ENCODE data around the gene FTHL17. TPM values are rescaled to one million over a fixed set of nuclear protein-coding genes. Genes with fewer than 3 reads are reported as not detected.

The FTHL17 gene
- not detected for total RNA-seq
- long read RNA-seq, result 0 reads

DNA sequence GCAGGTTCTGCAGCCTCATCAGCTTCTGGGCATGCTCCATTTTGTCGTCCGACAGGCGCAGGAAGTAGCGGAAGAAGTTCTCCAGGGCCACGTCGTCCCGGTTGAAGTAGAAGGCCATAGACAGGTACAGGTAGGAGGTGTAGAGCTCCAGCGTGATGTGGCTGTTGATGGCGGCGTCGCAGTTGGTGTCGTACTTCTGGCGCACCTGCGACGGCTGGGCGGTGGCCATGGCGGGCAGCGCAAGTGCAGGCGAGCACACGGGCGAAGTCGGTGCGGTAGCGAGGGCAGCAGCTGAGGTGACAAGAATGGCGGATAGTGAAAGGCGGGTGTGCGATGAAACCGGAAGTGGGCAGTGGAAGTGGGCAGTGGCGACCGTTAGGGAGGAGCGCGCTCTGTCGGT lies at the start of gene FTHL17:
TSS of gene FTHL17 (minus strand) at position 317 of the 400 bp plus-strand sequence. CDS start at position 229, 88 bp downstream.
- ATAC-seq (no peak), DNase-seq (no peak)
- intact Hi-C loops (cut with DNase I, micrococcal nuclease), result no loop called here

DNA sequence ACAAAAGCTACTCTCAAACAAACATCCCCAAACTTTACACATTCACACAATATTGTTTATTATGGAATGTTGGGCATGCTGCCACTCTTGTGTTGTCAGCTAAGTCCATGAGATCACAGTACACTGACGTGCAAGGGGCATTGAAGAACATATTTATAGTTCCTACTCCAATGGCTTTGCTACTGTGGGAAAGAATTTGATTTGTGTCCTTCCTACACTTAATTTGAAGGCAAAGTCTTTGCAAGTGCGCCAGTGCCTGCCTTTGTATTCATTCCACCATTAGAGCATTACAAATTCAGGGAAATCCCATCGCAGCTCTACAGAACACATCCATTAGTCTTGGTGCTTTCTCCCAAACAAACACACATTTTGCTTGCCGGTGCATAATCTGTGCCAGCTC lies 45.4 kb upstream of the FTHL17 start:
- DNase-seq, result no peak
- no peak for ATAC-seq
- intact Hi-C loops (cut with DNase I, micrococcal nuclease), result no loop called here

GRCh38 chrX:31115398-31115797 lies 43.6 kb upstream of the FTHL17 start:
- DNase-seq (no peak), ATAC-seq (no peak)

DNA sequence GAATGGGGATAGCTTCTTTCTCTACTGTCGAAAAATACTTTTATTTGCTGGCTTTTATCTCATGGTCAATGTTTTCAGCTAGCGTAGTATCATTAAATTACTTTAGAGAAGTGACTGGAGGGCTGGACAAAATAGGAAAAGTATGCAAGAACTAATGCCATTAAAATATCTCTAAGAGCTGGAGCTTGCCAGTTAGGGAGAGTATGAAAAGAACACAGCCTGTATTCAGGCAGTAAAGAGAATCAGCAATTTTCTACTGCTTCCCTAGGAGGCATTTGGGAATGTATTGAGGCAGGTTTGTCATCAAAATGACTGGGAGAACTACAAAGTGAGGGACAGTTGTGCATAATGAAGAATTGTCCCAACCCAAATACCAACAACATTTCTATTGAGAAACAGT lies 43.0 kb upstream of the FTHL17 start:
- ATAC-seq, result no peak

More at GRCh38 chrX:31115398-31115797, 43.6 kb upstream of the FTHL17 start:
- intact Hi-C loops (cut with DNase I, micrococcal nuclease), result no loop called here

DNA sequence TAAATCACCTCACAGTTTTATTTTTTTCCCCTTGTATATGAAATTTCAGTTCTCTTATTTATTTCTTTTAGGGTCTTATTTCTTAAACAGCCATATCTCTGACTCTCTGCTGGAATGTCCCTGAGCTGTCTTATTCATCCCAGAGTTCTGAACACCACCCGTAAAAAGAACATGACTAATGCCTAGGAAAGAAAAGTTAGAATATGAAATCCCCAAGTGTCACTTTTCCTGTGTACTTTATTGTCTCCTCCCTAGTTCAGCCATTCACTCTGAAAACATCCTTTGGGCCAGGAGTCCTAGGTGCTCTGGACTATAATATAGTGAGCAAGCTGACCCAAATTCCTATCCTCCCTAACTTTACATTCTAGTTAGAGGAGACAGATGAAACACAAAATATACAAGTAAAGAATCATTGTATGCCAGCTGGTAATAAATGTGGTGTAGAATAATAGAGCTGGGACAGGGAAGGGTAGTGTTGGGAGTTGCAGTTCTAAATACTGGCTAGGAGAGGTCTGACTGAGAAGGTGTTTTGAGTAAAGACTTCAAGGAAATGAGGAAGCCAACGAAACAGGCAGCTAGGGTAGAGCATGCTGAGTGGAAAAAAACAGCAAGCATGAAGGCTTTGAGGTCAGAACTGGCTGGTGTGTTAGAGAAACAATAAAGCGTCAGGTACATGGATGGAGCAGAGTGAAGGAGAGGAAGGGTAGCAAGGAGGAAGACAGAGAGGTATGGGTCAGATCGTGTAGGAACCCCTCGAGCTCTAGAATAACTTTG lies 40.6 kb upstream of the FTHL17 start:
- DNase-seq, result no peak
- intact Hi-C loops (cut with DNase I, micrococcal nuclease), result no loop called here

More for the DNA sequence above, 43.0 kb upstream of the FTHL17 start:
- no peak for DNase-seq
- intact Hi-C loops (cut with DNase I, micrococcal nuclease), result no loop called here

DNA sequence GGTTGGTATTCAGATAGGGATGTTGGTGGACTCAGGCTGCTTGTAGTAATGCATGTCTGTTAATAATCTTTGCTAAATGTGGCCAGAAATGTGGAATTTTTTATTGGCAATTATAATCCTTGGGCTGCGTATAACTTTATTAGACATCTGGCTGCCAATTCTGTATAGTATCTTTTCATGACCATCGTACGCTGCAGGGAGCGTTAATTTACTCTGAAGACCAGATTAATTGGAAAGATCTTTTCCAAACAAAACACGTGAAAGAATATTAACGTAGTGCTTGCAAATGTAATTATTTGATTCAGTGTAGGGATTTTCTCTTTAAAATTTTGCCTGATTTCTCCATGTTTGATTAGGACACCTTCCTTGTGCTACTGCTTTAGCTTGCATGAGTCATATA lies 38.8 kb upstream of the FTHL17 start:
- ATAC-seq, result no peak
- intact Hi-C loops (cut with DNase I, micrococcal nuclease), result no loop called here

More for the DNA sequence above, 40.6 kb upstream of the FTHL17 start:
- no peak for ATAC-seq

GRCh38 chrX:31099536-31100090 lies 27.8 kb upstream of the FTHL17 start:
- ATAC-seq (no peak), DNase-seq (no peak)
- intact Hi-C loops (cut with DNase I, micrococcal nuclease), result no loop called here

More for the DNA sequence above, 38.8 kb upstream of the FTHL17 start:
- no peak for DNase-seq

DNA sequence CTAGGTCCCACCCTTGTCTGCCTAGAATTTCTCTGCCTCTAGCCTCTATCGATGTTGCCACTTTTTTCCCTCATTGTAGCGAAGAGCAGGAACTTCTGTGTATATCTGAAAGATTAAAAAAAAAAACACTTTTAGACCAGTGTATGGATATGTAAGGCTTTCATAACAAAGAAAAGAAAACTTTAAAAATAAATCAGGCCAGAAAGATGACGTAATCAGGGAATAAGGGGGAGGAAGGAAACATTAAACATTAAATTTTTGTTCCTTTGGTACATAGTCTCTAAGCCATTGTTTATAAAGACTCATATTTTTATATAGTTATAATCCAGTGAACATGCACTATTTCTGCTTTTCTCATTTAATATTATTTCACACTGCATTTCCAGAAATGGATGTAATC lies 26.2 kb upstream of the FTHL17 start:
- ATAC-seq (no peak), DNase-seq (no peak)
- intact Hi-C loops (cut with DNase I, micrococcal nuclease), result no loop called here

GRCh38 chrX:31093639-31093975 lies 21.8 kb upstream of the FTHL17 start:
- no peak for DNase-seq
- no peak for ATAC-seq
- intact Hi-C loops (cut with DNase I, micrococcal nuclease), result no loop called here

GRCh38 chrX:31092970-31093638 lies 21.3 kb upstream of the FTHL17 start:
- intact Hi-C loops (cut with DNase I, micrococcal nuclease), result no loop called here
- DNase-seq, result no peak
- ATAC-seq, result no peak

- DNase-seq, result no peak
- ATAC-seq, result no peak
- intact Hi-C loops (cut with DNase I, micrococcal nuclease), result no loop called here
These were observed 20.6 kb upstream of the FTHL17 start for GRCh38 chrX:31092476-31092875.

DNA sequence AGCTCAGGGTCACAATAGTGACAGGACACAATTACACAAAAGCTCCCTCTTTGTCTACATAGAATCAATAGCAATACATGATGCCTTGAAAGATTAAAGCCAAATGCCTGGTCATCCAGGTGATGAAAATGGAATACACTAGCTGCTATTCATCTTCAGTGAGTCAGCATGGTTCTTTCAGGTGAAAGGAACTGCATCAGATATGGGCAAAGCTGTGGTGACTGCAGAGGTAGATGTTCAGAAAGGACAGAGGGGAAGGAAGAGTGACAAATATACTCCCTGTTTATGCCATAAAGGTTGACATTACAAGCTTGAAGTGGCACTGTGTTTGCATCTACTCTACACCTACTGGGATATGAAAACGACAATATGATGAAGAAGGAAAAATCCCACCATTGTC lies 20.0 kb upstream of the FTHL17 start:
- intact Hi-C loops (cut with DNase I, micrococcal nuclease), result no loop called here
- DNase-seq (no peak), ATAC-seq (no peak)

DNA sequence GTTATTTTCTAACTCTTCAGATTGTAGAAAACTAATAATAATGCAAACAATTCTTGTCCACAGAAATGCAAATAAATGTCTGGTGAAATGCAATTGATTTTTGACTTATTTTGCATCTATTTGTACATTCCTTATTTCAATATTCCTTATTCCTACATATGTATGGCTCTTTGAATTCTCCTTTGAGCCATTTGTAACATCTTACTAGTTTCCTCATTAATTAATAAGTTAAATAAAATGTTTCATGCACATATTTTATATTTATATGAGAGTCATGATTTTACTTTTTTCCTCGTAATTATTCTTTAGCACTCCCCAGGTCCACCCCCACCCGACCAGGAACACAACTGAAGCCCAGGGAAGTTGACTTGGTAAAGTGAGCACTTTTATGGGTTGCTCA lies 2.7 kb upstream of the FTHL17 start:
- DNase-seq (no peak), ATAC-seq (no peak)
- intact Hi-C loops (cut with DNase I, micrococcal nuclease), result no loop called here

- intact Hi-C loops (cut with DNase I, micrococcal nuclease), result no loop called here
- no peak for DNase-seq
- no peak for ATAC-seq
These were observed 579 bp downstream of the FTHL17 start for GRCh38 chrX:31071262-31071661.

GRCh38 chrX:31070057-31070468 lies 1.8 kb downstream of the FTHL17 start:
- intact Hi-C loops (cut with DNase I, micrococcal nuclease), result no loop called here
- peak; percentile 25 for ATAC-seq
- no peak for DNase-seq

DNA sequence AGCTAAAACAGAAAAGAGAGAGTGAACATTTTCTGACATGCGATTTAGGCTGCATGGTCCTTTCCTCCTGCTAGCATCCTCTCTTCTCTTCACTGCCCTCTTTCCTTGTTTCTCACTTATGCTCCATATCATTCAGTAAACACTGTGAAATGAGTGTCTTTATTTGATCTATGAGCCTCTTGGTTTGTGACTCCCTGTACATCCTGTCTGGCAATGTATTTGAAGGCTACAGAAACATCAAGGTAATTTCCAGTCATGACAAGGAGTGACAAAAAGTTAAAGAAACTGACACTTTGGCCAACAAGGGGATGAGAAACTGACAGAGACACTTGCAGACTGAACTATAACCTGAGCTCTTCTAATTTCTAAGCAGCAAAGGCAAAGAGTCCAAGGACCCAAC lies 8.7 kb downstream of the FTHL17 start:
- intact Hi-C loops (cut with DNase I, micrococcal nuclease), result no loop called here
- ATAC-seq (no peak), DNase-seq (no peak)

GRCh38 chrX:31061091-31061490 lies 10.8 kb downstream of the FTHL17 start:
- intact Hi-C loops (cut with DNase I, micrococcal nuclease), result no loop called here
- DNase-seq (no peak), ATAC-seq (no peak)

DNA sequence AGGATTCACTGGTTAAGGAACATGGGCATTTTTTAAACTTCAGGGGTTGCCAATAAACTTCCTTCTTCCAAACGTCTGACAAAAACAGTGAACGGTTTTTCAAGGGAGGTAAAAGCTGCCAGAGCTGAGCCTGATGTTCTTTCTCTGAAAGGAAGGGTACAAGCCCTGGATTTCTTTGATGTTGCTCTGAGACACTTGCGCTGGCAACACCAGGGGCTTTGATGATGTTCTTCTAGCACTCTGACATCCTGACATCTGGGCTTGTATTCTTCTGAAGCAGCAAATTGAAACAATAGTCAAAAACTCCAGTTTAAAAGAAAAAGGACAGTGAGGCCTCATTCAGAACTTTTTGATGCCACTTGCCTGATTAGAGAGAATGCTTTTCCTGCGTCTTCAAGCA lies 11.8 kb downstream of the FTHL17 start:
- no peak for DNase-seq
- no peak for ATAC-seq
- intact Hi-C loops (cut with DNase I, micrococcal nuclease), result no loop called here

DNA sequence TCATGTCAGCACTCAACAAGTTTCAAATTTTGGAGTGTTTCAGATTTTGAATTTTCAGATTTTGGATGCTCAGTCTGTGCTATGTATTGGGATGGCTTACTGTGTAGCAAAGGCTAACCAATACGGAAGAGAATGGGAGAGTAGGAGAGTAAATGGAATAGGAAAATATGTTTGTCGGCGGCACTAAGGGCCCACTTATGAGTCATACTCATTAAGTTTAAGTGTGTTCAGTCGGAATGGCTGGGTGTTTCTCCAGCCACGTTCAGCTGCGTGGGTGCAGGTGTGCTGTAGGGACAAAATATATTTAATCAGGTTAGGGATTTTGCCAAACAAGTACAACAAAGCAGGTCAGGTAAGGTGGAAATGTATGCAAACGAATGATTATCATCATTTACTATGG lies 13.6 kb downstream of the FTHL17 start:
- intact Hi-C loops (cut with DNase I, micrococcal nuclease), result loop anchor here in 1 of 2 donors (10.0 kb wide), 1 partner anchor 607 kb away; no protein-coding TSS in a partner anchor
- ATAC-seq (no peak), DNase-seq (no peak)

DNA sequence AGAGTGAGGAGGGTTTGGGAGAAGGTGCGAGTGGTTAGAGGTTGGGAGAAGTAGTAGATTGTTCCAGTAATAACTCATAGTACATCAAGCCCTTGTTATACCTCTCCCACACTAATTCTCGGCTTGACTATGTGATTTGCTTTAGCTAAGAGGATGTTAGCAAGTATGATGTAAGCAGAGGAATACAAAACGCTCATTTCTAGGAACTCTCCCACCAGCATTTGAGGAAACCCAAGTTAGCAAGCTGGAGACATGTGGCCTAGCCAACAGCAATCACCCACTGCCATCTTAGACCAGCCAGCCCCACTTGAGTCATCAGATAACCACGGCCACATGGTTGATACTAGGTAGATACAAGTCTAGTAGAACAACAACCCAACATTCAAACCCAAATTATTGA lies 14.2 kb downstream of the FTHL17 start:
- ATAC-seq (no peak), DNase-seq (no peak)
- intact Hi-C loops (cut with DNase I, micrococcal nuclease), result loop anchor here in 1 of 2 donors (10.0 kb wide), 1 partner anchor 607 kb away; no protein-coding TSS in a partner anchor

All from left colon (tissue), 2 donors.